Cardiac fibroblast (primary cell): ENCODE results near the gene PTHLH.

Experiments used
- DNase-seq, 2 donors: peaks; one replicate each; pipeline versions ENCODE4 v3.0.0 to v3.0.0-alpha.2; 2010; ENCODE audit warnings: low read depth in 2 of 2
- H3K4me3 ChIP-seq, 2 donors: replicated peaks in 1 of 2; 1 replicate in 1 of 2; 2 replicates in 1 of 2; pipeline ENCODE4 v1.5.1; 2011; ENCODE audit warnings: low read depth in 2 of 2, low read length in 2 of 2, mild to moderate bottlenecking in 2 of 2, moderate library complexity in 1 of 2
- CTCF ChIP-seq: IDR thresholded peaks from one replicate; pipeline ENCODE4 v1.5.1; 2011; ENCODE audit warnings: low read depth, mild to moderate bottlenecking, low read length, inconsistent platforms

The PTHLH gene

GRCh38 chr12:27915536-27915935 is 57.0 kb downstream of the PTHLH start:
- DNase-seq: no peak
- TF ChIP-seq CTCF: no peak
- H3K4me3 ChIP-seq: no peak overlapping the region

- TF ChIP-seq CTCF: no peak
- no peak overlapping the region for H3K4me3 ChIP-seq
- DNase-seq: no peak
Observed at GRCh38 chr12:27915021-27915420, 57.5 kb downstream of the PTHLH start.

GRCh38 chr12:27913999-27914614 is 58.4 kb downstream of the PTHLH start:
- TF ChIP-seq CTCF: no peak
- DNase-seq: no peak
- H3K4me3 ChIP-seq: no peak overlapping the region

GRCh38 chr12:27911397-27911796 is 61.1 kb downstream of the PTHLH start:
- no peak for TF ChIP-seq CTCF
- no peak for DNase-seq
- no peak overlapping the region for H3K4me3 ChIP-seq
